ENCODE data around the gene RAB14. TPM values are rescaled to one million over a fixed set of nuclear protein-coding genes. Genes with fewer than 3 reads are reported as not detected.

The RAB14 gene
- total RNA-seq, 4 donors from 2014 or later: 20.7 to 50.3 (median 37.9) TPM

DNA sequence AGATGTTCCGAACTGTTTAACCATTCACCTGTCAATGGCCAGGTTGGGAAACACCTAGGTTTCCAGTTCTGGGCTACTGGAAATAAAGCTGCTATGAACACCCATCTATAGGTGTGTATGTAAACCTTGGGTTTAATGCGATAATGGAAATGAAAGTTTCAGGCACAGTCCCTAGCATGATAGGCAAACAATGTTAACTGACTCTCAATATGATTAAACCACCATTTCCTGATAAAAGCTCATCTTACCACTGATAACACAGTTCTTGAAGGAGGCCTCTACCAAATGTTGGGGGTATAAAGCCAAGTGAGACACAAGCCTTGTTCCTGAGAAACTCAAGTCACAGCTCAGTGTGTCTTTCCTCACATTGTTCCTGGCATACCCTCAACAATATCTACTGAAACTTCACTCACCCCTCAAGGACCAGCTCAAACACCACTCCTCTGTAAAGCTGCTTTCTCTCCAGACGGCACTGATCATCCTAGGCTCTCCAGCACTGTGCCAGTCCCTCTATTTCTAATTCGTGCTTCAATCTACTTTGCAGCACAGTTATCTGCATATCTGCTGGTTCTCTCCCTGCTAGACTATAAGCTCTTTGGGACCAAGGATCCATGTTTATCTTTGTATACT lies 15.8 kb downstream of the RAB14 start:
- TF ChIP-seq, protein P1, sequence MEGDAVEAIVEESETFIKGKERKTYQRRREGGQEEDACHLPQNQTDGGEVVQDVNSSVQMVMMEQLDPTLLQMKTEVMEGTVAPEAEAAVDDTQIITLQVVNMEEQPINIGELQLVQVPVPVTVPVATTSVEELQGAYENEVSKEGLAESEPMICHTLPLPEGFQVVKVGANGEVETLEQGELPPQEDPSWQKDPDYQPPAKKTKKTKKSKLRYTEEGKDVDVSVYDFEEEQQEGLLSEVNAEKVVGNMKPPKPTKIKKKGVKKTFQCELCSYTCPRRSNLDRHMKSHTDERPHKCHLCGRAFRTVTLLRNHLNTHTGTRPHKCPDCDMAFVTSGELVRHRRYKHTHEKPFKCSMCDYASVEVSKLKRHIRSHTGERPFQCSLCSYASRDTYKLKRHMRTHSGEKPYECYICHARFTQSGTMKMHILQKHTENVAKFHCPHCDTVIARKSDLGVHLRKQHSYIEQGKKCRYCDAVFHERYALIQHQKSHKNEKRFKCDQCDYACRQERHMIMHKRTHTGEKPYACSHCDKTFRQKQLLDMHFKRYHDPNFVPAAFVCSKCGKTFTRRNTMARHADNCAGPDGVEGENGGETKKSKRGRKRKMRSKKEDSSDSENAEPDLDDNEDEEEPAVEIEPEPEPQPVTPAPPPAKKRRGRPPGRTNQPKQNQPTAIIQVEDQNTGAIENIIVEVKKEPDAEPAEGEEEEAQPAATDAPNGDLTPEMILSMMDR (IDR thresholded peaks at IDR 0.05): no peak
- TF ChIP-seq POLR2A (IDR thresholded peaks at IDR 0.05): no peak
- no peak for TF ChIP-seq EP300 (IDR thresholded peaks at IDR 0.05; ENCODE audit: low read depth)
- TF ChIP-seq POLR2AphosphoS5 (IDR thresholded peaks at IDR 0.05): no peak
- Histone ChIP-seq H3K27ac (no peak overlapping the region), H3K4me3 (no peak overlapping the region), H3K27me3 (no peaks in the 10 kb centered on the region), H3K9me3 (no peaks in the 10 kb centered on the region), H3K4me1 (peaks cover 0 to 76% (median 13%) of the 10 kb centered on the region in 4 donors), H3K36me3 (peaks cover 0 to 17% (median 2%) of the 10 kb centered on the region in 4 donors)
- no peak for DNase-seq
- 79 to 100% methylated on average over 1 to 4 of the region's 4 CpGs for WGBS, 2 donors (ENCODE audit: low coverage in 1 of 2)
- in situ Hi-C loops (cut with MboI; ENCODE audit: low pct_ligation_motif_present in 1 of 4, low pct_unique_long_range_greater_than_20kb in 1 of 4, low sequenced_read_pairs in 3 of 4) (no loop called here), intact Hi-C loops (cut with DNase I; ENCODE audit: low total_unique reads) (no loop called here)

DNA sequence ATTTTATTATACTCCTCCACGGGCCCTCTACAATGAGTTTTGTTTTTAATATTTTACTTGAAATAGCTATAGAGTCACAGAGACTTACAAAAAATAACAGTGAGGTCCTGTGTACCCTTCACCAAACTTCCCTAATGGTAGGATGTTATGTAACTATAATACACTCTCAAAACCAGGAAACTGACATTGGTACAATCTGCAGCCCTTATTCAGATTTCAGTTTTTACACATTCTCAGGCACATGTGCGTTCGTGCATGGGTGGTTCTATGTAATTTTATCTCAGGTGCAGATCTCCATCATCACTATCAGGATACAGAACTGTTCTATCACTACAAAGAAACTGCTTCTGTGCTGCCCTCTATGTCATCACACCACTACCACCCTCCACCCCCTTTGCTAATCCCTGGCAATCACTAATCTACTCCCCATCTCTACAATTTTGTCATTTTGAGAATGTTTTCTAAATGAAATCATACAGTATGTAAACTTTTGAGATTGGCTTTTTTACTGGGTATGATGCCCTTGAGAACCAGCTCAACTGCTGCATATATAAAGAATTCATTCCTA lies 16.4 kb downstream of the RAB14 start:
- H3K4me1 ChIP-seq: peaks cover 0 to 71% (median 14%) of the 10 kb centered on the region in 4 donors
- no peak overlapping the region for H3K27ac ChIP-seq
- TF ChIP-seq POLR2AphosphoS5 (IDR thresholded peaks at IDR 0.05) (no peak), EP300 (IDR thresholded peaks at IDR 0.05; ENCODE audit: low read depth) (no peak), POLR2A (IDR thresholded peaks at IDR 0.05) (no peak)
- TF ChIP-seq, protein P1 (IDR thresholded peaks at IDR 0.05): no peak
- in situ Hi-C loops (cut with MboI; ENCODE audit: low pct_ligation_motif_present in 1 of 4, low pct_unique_long_range_greater_than_20kb in 1 of 4, low sequenced_read_pairs in 3 of 4): no loop called here
- DNase-seq: no peak
- H3K27me3 ChIP-seq: no peaks in the 10 kb centered on the region
- H3K4me3 ChIP-seq: no peak overlapping the region
- WGBS, 2 donors (ENCODE audit: low coverage in 1 of 2): 60 to 80% methylated on average over 3 of the region's 3 CpGs
- H3K36me3 ChIP-seq: peaks cover 0 to 21% (median 2%) of the 10 kb centered on the region in 4 donors
- intact Hi-C loops (cut with DNase I; ENCODE audit: low total_unique reads): no loop called here
- H3K9me3 ChIP-seq: no peaks in the 10 kb centered on the region

- H3K9me3 ChIP-seq: no peaks in the 10 kb centered on the region
- no peaks in the 10 kb centered on the region for H3K27me3 ChIP-seq
- peaks cover 0 to 25% (median 2%) of the 10 kb centered on the region in 4 donors for H3K36me3 ChIP-seq
- no peak overlapping the region for H3K27ac ChIP-seq
- no peak for TF ChIP-seq EP300 (IDR thresholded peaks at IDR 0.05; ENCODE audit: low read depth)
- TF ChIP-seq, protein P1 (IDR thresholded peaks at IDR 0.05): no peak
- TF ChIP-seq POLR2A (IDR thresholded peaks at IDR 0.05): no peak
- no peak for TF ChIP-seq POLR2AphosphoS5 (IDR thresholded peaks at IDR 0.05)
- intact Hi-C loops (cut with DNase I; ENCODE audit: low total_unique reads): no loop called here
- H3K4me3 ChIP-seq: no peak overlapping the region
- no peak for DNase-seq
- H3K4me1 ChIP-seq: peaks cover 0 to 72% (median 15%) of the 10 kb centered on the region in 4 donors
- in situ Hi-C loops (cut with MboI; ENCODE audit: low pct_ligation_motif_present in 1 of 4, low pct_unique_long_range_greater_than_20kb in 1 of 4, low sequenced_read_pairs in 3 of 4): no loop called here
These were observed 17.2 kb downstream of the RAB14 start for GRCh38 chr9:121184463-121184862.

DNA sequence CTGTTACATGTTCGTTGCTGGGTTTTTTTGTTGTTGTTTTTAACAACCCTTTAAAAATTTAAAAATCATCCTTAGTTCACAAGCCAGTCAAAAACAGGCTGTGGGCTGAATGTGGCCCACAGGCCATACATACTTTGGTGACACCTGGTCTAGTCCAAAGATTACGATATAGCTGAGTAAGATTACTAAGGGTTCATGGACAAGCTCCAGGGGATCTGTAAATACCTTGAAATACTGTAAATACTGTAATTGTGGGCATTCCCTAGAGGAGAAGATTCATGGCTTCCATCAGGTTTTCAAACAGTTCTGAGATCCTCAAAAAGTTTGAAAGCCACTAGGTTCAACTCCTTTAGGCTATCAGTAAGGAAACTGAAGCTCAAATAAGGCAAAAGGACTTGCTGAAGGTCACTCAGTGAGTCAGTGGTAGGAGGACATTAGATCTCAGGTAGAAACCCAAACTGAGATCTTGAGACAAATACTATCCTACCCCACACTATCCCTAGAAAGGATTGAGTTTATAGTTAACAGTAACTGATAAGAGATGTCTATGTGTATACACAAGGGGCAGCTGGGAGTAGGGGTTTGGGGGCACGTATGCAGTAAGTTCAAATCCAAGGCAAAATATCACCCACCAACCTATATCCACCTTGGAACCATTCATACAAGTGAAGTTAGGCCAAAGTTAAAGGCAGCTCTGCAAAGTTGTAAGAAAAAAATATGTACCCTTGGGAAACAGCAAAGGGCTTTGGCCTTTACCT lies 17.8 kb downstream of the RAB14 start:
- intact Hi-C loops (cut with DNase I; ENCODE audit: low total_unique reads): no loop called here
- in situ Hi-C loops (cut with MboI; ENCODE audit: low pct_ligation_motif_present in 1 of 4, low pct_unique_long_range_greater_than_20kb in 1 of 4, low sequenced_read_pairs in 3 of 4): no loop called here
- H3K27ac ChIP-seq: no peak overlapping the region
- H3K4me3 ChIP-seq: no peak overlapping the region
- no peak for DNase-seq
- no peaks in the 10 kb centered on the region for H3K9me3 ChIP-seq
- no peak for TF ChIP-seq EP300 (IDR thresholded peaks at IDR 0.05; ENCODE audit: low read depth)
- H3K4me1 ChIP-seq: peaks cover 0 to 67% (median 12%) of the 10 kb centered on the region in 4 donors
- no peaks in the 10 kb centered on the region for H3K27me3 ChIP-seq
- peaks cover 0 to 26% (median 2%) of the 10 kb centered on the region in 4 donors for H3K36me3 ChIP-seq
- WGBS, 2 donors (ENCODE audit: low coverage in 1 of 2): 73 to 81% methylated on average over 3 of the region's 3 CpGs

Data from transverse colon (tissue), 4 donors.